Tibial artery (tissue), 4 donors: Measurements from ENCODE around the gene PTPRN2.

ENCODE experiments used
- DNase-seq, 2 donors: peaks; one replicate each; pipeline ENCODE4 v3.0.0-alpha.2; 2019
- H3K27ac ChIP-seq, 2 donors: fragments of 200-600 bp; sonication (generic) in 1 of 2; 1 replicate in 1 of 2; 2 replicates in 1 of 2; pipeline ENCODE4 v1.5.1; 2018 to 2019; ENCODE audit warnings: mild to moderate bottlenecking in 1 of 2
- H3K27me3 ChIP-seq, 2 donors: fragments of 200-600 bp; sonication (generic) in 1 of 2; one replicate each; pipeline versions ENCODE4 v1.5.1 to v1.6.0; 2016 to 2019
- H3K36me3 ChIP-seq, 3 donors: fragments of 200-600 bp; sonication (generic) in 2 of 3; one replicate each; pipeline ENCODE4 v1.5.1; 2016 to 2019; ENCODE audit warnings: mild to moderate bottlenecking in 2 of 3
- H3K4me1 ChIP-seq, 4 donors: fragments of 200-600 bp; sonication (generic) in 2 of 4; 1 replicate in 3 of 4; 2 replicates in 1 of 4; pipeline ENCODE4 v1.5.1; 2016 to 2019
- H3K4me3 ChIP-seq, 2 donors: fragments of 200-600 bp; sonication (generic) in 1 of 2; 1 replicate in 1 of 2; 2 replicates in 1 of 2; pipeline ENCODE4 v1.5.1; 2018 to 2019; ENCODE audit warnings: mild to moderate bottlenecking in 2 of 2
- H3K9me3 ChIP-seq, 3 donors: fragments of 200-600 bp; sonication (generic) in 1 of 3; one replicate each; pipeline ENCODE4 v1.5.1; 2016 to 2019
- intact Hi-C: fragments of 100-400 bp; cut with DNase I; formaldehyde crosslinking; loops from one replicate; pipeline ENCODE4 v1.15.0; 2023; ENCODE audit warnings: low total_unique reads
- TF ChIP-seq, protein P1 (sequence below), 2 experiments: fragments of 200-600 bp in 1 of 2; fragments of 450-650 bp in 1 of 2; IDR thresholded peaks; one replicate each; pipeline ENCODE4 v1.5.1; 2017 to 2019; ENCODE audit warnings: antibody characterized with exemption in 2 of 2, mild to moderate bottlenecking in 1 of 2, moderate library complexity in 1 of 2

The PTPRN2 gene

GRCh38 chr7:157575777-157576176, 1011.8 kb downstream of the PTPRN2 start:
- H3K9me3 ChIP-seq, result no peaks in the 10 kb centered on the region
- H3K4me1 ChIP-seq, result no peaks in the 10 kb centered on the region
- DNase-seq, result no peak
- no peak overlapping the region for H3K4me3 ChIP-seq
- no peak overlapping the region for H3K27ac ChIP-seq
- H3K36me3 ChIP-seq, result no peaks in the 10 kb centered on the region
- intact Hi-C loops, result no loop called here
- H3K27me3 ChIP-seq, result peaks cover 0 to 15% of the 10 kb centered on the region in 2 donors
- TF ChIP-seq, protein P1, sequence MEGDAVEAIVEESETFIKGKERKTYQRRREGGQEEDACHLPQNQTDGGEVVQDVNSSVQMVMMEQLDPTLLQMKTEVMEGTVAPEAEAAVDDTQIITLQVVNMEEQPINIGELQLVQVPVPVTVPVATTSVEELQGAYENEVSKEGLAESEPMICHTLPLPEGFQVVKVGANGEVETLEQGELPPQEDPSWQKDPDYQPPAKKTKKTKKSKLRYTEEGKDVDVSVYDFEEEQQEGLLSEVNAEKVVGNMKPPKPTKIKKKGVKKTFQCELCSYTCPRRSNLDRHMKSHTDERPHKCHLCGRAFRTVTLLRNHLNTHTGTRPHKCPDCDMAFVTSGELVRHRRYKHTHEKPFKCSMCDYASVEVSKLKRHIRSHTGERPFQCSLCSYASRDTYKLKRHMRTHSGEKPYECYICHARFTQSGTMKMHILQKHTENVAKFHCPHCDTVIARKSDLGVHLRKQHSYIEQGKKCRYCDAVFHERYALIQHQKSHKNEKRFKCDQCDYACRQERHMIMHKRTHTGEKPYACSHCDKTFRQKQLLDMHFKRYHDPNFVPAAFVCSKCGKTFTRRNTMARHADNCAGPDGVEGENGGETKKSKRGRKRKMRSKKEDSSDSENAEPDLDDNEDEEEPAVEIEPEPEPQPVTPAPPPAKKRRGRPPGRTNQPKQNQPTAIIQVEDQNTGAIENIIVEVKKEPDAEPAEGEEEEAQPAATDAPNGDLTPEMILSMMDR (IDR thresholded peaks at IDR 0.05), result no peak

GRCh38 chr7:157574914-157575586, 1012.6 kb downstream of the PTPRN2 start:
- no peak overlapping the region for H3K4me3 ChIP-seq
- no peaks in the 10 kb centered on the region for H3K4me1 ChIP-seq
- intact Hi-C loops, result no loop called here
- H3K9me3 ChIP-seq, result no peaks in the 10 kb centered on the region
- DNase-seq, result no peak
- TF ChIP-seq, protein P1 (IDR thresholded peaks at IDR 0.05), result no peak
- H3K36me3 ChIP-seq, result no peaks in the 10 kb centered on the region
- no peak overlapping the region for H3K27ac ChIP-seq
- peaks cover 0 to 16% of the 10 kb centered on the region in 2 donors for H3K27me3 ChIP-seq

GRCh38 chr7:157574120-157574825, 1013.4 kb downstream of the PTPRN2 start:
- Histone ChIP-seq H3K4me1 (peaks cover 0 to 3% (median 1%) of the 10 kb centered on the region in 4 donors), H3K27me3 (peaks cover 0 to 19% of the 10 kb centered on the region in 2 donors), H3K9me3 (no peaks in the 10 kb centered on the region), H3K36me3 (no peaks in the 10 kb centered on the region), H3K4me3 (no peak overlapping the region), H3K27ac (no peak overlapping the region)
- intact Hi-C loops, result no loop called here
- TF ChIP-seq, protein P1 (IDR thresholded peaks at IDR 0.05), result no peak
- DNase-seq, result no peak

DNA sequence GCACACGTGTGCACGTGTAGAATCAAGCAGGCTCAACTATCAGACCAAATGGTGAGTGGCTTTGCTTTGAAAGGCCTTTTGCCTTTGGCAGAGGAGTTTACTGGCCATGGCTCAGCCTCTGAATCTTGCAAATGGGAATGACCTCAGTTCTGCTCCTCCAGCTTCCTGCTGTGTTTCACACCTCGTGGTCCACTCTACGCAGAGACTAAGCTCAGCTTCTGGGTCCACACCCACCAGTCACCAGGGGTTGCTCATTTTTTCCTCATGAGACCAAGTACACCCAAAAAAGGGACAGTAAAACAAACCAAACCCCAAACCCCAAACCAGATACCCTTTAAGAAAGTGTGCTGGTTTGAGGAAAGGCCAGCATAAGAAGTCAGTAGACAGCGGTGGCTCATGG, 1014.4 kb downstream of the PTPRN2 start:
- intact Hi-C loops, result no loop called here
- no peak for DNase-seq
- TF ChIP-seq, protein P1 (IDR thresholded peaks at IDR 0.05), result no peak
- H3K9me3 ChIP-seq, result no peaks in the 10 kb centered on the region
- no peak overlapping the region for H3K27ac ChIP-seq
- no peak overlapping the region for H3K4me3 ChIP-seq
- H3K36me3 ChIP-seq, result no peaks in the 10 kb centered on the region
- H3K27me3 ChIP-seq, result peaks cover 0 to 24% of the 10 kb centered on the region in 2 donors
- peaks cover 0 to 13% (median 6%) of the 10 kb centered on the region in 4 donors for H3K4me1 ChIP-seq

GRCh38 chr7:157572622-157573021, 1015.0 kb downstream of the PTPRN2 start:
- Histone ChIP-seq H3K4me3 (no peak overlapping the region), H3K4me1 (peaks cover 0 to 17% (median 6%) of the 10 kb centered on the region in 4 donors), H3K27me3 (peaks cover 0 to 21% of the 10 kb centered on the region in 2 donors), H3K9me3 (no peaks in the 10 kb centered on the region), H3K36me3 (no peaks in the 10 kb centered on the region), H3K27ac (no peak overlapping the region)
- TF ChIP-seq, protein P1 (IDR thresholded peaks at IDR 0.05), result no peak
- DNase-seq, result no peak
- intact Hi-C loops, result no loop called here
